Liver (tissue), 9 donors: ENCODE measurements around the gene DAP3. TPM values are rescaled to one million over a fixed set of nuclear protein-coding genes. Genes with fewer than 3 reads are reported as not detected.

ENCODE experiments used
- DNase-seq: peaks from one replicate; pipeline ENCODE4 v3.0.0-alpha.2; 2017; ENCODE audit warnings: low spot score
- H3K27ac ChIP-seq, 2 donors: one replicate each; pipeline ENCODE4 v1.7.0; 2013; ENCODE audit warnings: inconsistent platforms in 2 of 2, low read length in 2 of 2, control low read depth in 1 of 2, low read depth in 1 of 2, mild to moderate bottlenecking in 1 of 2
- H3K27me3 ChIP-seq, 4 donors: one replicate each; pipeline versions ENCODE4 v1.6.1 to v1.7.0; 2013; ENCODE audit warnings: low read length in 3 of 4, inconsistent platforms in 1 of 4, mild to moderate bottlenecking in 1 of 4, moderate library complexity in 1 of 4; ENCODE audit not compliant: control insufficient read depth in 4 of 4, insufficient read depth in 4 of 4
- H3K36me3 ChIP-seq, 4 donors: one replicate each; pipeline versions ENCODE4 v1.6.1 to v1.7.0; 2013; ENCODE audit warnings: low read length in 3 of 4, mild to moderate bottlenecking in 3 of 4, low read depth in 1 of 4, moderate library complexity in 1 of 4; ENCODE audit not compliant: control insufficient read depth in 4 of 4, insufficient read depth in 3 of 4
- H3K4me1 ChIP-seq, 4 donors: one replicate each; pipeline versions ENCODE4 v1.6.1 to v1.7.0; 2013; ENCODE audit warnings: low read length in 3 of 4, mild to moderate bottlenecking in 3 of 4, moderate library complexity in 1 of 4; ENCODE audit not compliant: control insufficient read depth in 4 of 4, insufficient read depth in 4 of 4
- H3K4me3 ChIP-seq, 3 donors: one replicate each; pipeline versions ENCODE4 v1.6.1 to v1.7.0; 2013; ENCODE audit warnings: low read length in 3 of 3, control low read depth in 1 of 3, low read depth in 1 of 3, mild to moderate bottlenecking in 1 of 3
- H3K9ac ChIP-seq, 2 donors: one replicate each; pipeline ENCODE4 v1.7.0; 2013; ENCODE audit warnings: low read length in 2 of 2, mild to moderate bottlenecking in 2 of 2, moderate library complexity in 2 of 2, control low read depth in 1 of 2, low read depth in 1 of 2
- H3K9me3 ChIP-seq, 4 donors: one replicate each; pipeline versions ENCODE4 v1.6.1 to v1.7.0; 2013; ENCODE audit warnings: low read length in 3 of 4; ENCODE audit not compliant: control insufficient read depth in 4 of 4
- ATF3 ChIP-seq: IDR thresholded peaks from 2 replicates; pipeline ENCODE4 v1.6.1; 2016; ENCODE audit warnings: antibody characterized with exemption
- CTCF ChIP-seq: fragments of 150-350 bp; IDR thresholded peaks from 2 replicates; pipeline ENCODE4 v1.5.1; 2017; ENCODE audit warnings: improper control_type of control experiment, low read depth, low read length; ENCODE audit not compliant: missing input control
- EGR1 ChIP-seq, 2 donors: IDR thresholded peaks; 2 replicates each; pipeline ENCODE4 v1.6.1; 2016 to 2018; ENCODE audit warnings: antibody characterized with exemption in 2 of 2, low read depth in 2 of 2
- FOXA1 ChIP-seq: IDR thresholded peaks from 2 replicates; pipeline ENCODE4 v1.6.1; 2016; ENCODE audit warnings: antibody characterized with exemption
- FOXA2 ChIP-seq: IDR thresholded peaks from 2 replicates; pipeline ENCODE4 v1.6.1; 2016; ENCODE audit warnings: antibody characterized with exemption
- GABPA ChIP-seq, 2 donors: IDR thresholded peaks in 1 of 2; conservative IDR thresholded peaks in 1 of 2; 2 replicates each; pipeline ENCODE4 v1.6.1; 2016; ENCODE audit warnings: antibody characterized with exemption in 2 of 2, mild to moderate bottlenecking in 1 of 2, moderate library complexity in 1 of 2
- HNF4A ChIP-seq, 2 donors: conservative IDR thresholded peaks; 2 replicates each; pipeline ENCODE4 v1.6.1; 2016; ENCODE audit warnings: antibody characterized with exemption in 2 of 2, mild to moderate bottlenecking in 2 of 2
- HNF4G ChIP-seq: IDR thresholded peaks from 2 replicates; pipeline ENCODE4 v1.6.1; 2016; ENCODE audit warnings: antibody characterized with exemption
- JUND ChIP-seq, 2 donors: IDR thresholded peaks; 2 replicates each; pipeline ENCODE4 v1.6.1; 2016; ENCODE audit warnings: antibody characterized with exemption in 2 of 2
- MAX ChIP-seq: IDR thresholded peaks from 2 replicates; pipeline ENCODE4 v1.6.1; 2016; ENCODE audit warnings: antibody characterized with exemption
- NR2F2 ChIP-seq: IDR thresholded peaks from 2 replicates; pipeline ENCODE4 v1.6.1; 2016; ENCODE audit warnings: antibody characterized with exemption
- RAD21 ChIP-seq, 2 donors: IDR thresholded peaks; 2 replicates each; pipeline ENCODE4 v1.6.1; 2016; ENCODE audit warnings: antibody characterized with exemption in 2 of 2, mild to moderate bottlenecking in 2 of 2
- REST ChIP-seq: IDR thresholded peaks from 2 replicates; pipeline ENCODE4 v1.6.1; 2016; ENCODE audit warnings: antibody characterized with exemption, mild to moderate bottlenecking
- RXRA ChIP-seq, 2 donors: IDR thresholded peaks; 2 replicates each; pipeline ENCODE4 v1.6.1; 2017 to 2018; ENCODE audit warnings: antibody characterized with exemption in 2 of 2, mild to moderate bottlenecking in 1 of 2
- SP1 ChIP-seq: IDR thresholded peaks from 2 replicates; pipeline ENCODE4 v1.6.1; 2018; ENCODE audit warnings: antibody characterized with exemption, mild to moderate bottlenecking
- YY1 ChIP-seq: IDR thresholded peaks from 2 replicates; pipeline ENCODE4 v1.6.1; 2016; ENCODE audit warnings: antibody characterized with exemption, mild to moderate bottlenecking
- ZBTB33 ChIP-seq: IDR thresholded peaks from 2 replicates; pipeline ENCODE4 v1.6.1; 2016; ENCODE audit warnings: antibody characterized with exemption
- WGBS: extraction: QIAGEN DNeasy Blood & Tissue Kit; methylation state at CpG from one replicate; pipeline ENCODE4 v1.1.7; 2013; 5-methylcytosine and 5-hydroxymethylcytosine counted together
- polyA plus RNA-seq, 2 donors: library from polyadenylated mRNA; stranded (reverse) in 1 of 2; unstranded in 1 of 2; fragments of 200-250 nt in 1 of 2; fragments of >200 nt in 1 of 2; fragmentation: Nextera tagmentation in 1 of 2; extraction: Ambion mirVana in 1 of 2; gene quantifications; one replicate each; pipeline versions ENCODE4 v1.2.1 to v1.2.3, GENCODE V29; 2013 to 2015
- total RNA-seq, 2 donors: library from RNA; depleted of rRNA; stranded (reverse); fragments of >200 nt; gene quantifications; one replicate each; pipeline ENCODE4 v1.2.3, GENCODE V29; 2014
- donor health status: healthy.
- donor health status: healthy.
- donor health status: healthy.
- donor health status: healthy.
- donor health status: healthy.

The DAP3 gene
- total and polyA plus RNA-seq, 4 donors, result 43.1 to 59.3 (median 57.3) TPM

GRCh38 chr1:155741908-155742307 is 53.0 kb downstream of the DAP3 start:
- H3K27ac ChIP-seq, result no peak overlapping the region
- no peaks in the 10 kb centered on the region for H3K9me3 ChIP-seq
- H3K4me3 ChIP-seq, result no peak overlapping the region
- peaks cover 0 to 6% (median 2%) of the 10 kb centered on the region in 4 donors for H3K4me1 ChIP-seq
- TF ChIP-seq ZBTB33, result no peak
- TF ChIP-seq CTCF, result no peak
- TF ChIP-seq SP1, result no peak
- TF ChIP-seq YY1, result no peak
- no peak for TF ChIP-seq FOXA2
- no peak for TF ChIP-seq HNF4G
- no peak for TF ChIP-seq EGR1 (IDR thresholded peaks at IDR 0.05; ENCODE audit: low read depth in 2 of 2)
- no peak for TF ChIP-seq NR2F2
- TF ChIP-seq GABPA (IDR thresholded peaks at IDR 0.05 in 1 of 2, conservative IDR thresholded peaks at IDR 0.05 in 1 of 2), result no peak
- no peak for TF ChIP-seq MAX
- TF ChIP-seq REST, result no peak
- no peak for TF ChIP-seq RAD21 (IDR thresholded peaks at IDR 0.05)
- no peak for TF ChIP-seq FOXA1
- no peak for TF ChIP-seq ATF3
- peaks cover 8 to 17% (median 13%) of the 10 kb centered on the region in 4 donors for H3K36me3 ChIP-seq
- no peaks in the 10 kb centered on the region for H3K27me3 ChIP-seq
- DNase-seq, result no peak
- H3K9ac ChIP-seq, result no peak overlapping the region
- WGBS, result 91% methylated on average over 10 of the region's 10 CpGs

GRCh38 chr1:155744711-155745283 is 55.9 kb downstream of the DAP3 start:
- Histone ChIP-seq H3K9me3 (no peaks in the 10 kb centered on the region), H3K27ac (peak overlapping the region in 1 of 2 donors; percentile 44), H3K9ac (peak overlapping the region; percentile 19 to 21), H3K27me3 (no peaks in the 10 kb centered on the region), H3K4me1 (peaks cover 0 to 6% (median 2%) of the 10 kb centered on the region in 4 donors), H3K4me3 (peak overlapping the region; percentile 67 to 81 (median 72)), H3K36me3 (peaks cover 0 to 10% (median 3%) of the 10 kb centered on the region in 4 donors)
- TF ChIP-seq YY1 (no peak), FOXA2 (no peak), HNF4A (conservative IDR thresholded peaks at IDR 0.05) (no peak), NR2F2 (no peak), MAX (no peak), REST (no peak), RXRA (IDR thresholded peaks at IDR 0.05) (no peak), CTCF (no peak), JUND (IDR thresholded peaks at IDR 0.05) (no peak)
- 74% methylated on average over 9 of the region's 9 CpGs for WGBS
- no peak for DNase-seq
